ENCODE data around the gene PHF2.

The PHF2 gene

GRCh38 chr9:93619272-93619775 is 42.9 kb downstream of the PHF2 start:
- DNase-seq (ENCODE audit: low read depth): no peak
- no peak overlapping the region for H3K4me3 ChIP-seq (ENCODE audit: low read depth, low read length)
- no peak for TF ChIP-seq CTCF (IDR thresholded peaks at IDR 0.05; ENCODE audit: low read depth, low read length, missing control alignments)

- no peak for DNase-seq (ENCODE audit: low read depth)
- H3K4me3 ChIP-seq (ENCODE audit: low read depth, low read length): no peak overlapping the region
- no peak for TF ChIP-seq CTCF (IDR thresholded peaks at IDR 0.05; ENCODE audit: low read depth, low read length, missing control alignments)
Measured at GRCh38 chr9:93620041-93620506, 43.7 kb downstream of the PHF2 start.

- H3K4me3 ChIP-seq (ENCODE audit: low read depth, low read length): no peak overlapping the region
- no peak for DNase-seq (ENCODE audit: low read depth)
- TF ChIP-seq CTCF (IDR thresholded peaks at IDR 0.05; ENCODE audit: low read depth, low read length, missing control alignments): no peak
Measured at GRCh38 chr9:93620881-93621820, 44.8 kb downstream of the PHF2 start.

- DNase-seq (ENCODE audit: low read depth): no peak
- TF ChIP-seq CTCF (IDR thresholded peaks at IDR 0.05; ENCODE audit: low read depth, low read length, missing control alignments): no peak
- H3K4me3 ChIP-seq (ENCODE audit: low read depth, low read length): no peak overlapping the region
Measured at GRCh38 chr9:93621922-93622321, 45.5 kb downstream of the PHF2 start.

- TF ChIP-seq CTCF (IDR thresholded peaks at IDR 0.05; ENCODE audit: low read depth, low read length, missing control alignments): no peak
- H3K4me3 ChIP-seq (ENCODE audit: low read depth, low read length): no peak overlapping the region
- no peak for DNase-seq (ENCODE audit: low read depth)
Measured at GRCh38 chr9:93622691-93623090, 46.3 kb downstream of the PHF2 start.

- H3K4me3 ChIP-seq (ENCODE audit: low read depth, low read length): no peak overlapping the region
- no peak for DNase-seq (ENCODE audit: low read depth)
- TF ChIP-seq CTCF (IDR thresholded peaks at IDR 0.05; ENCODE audit: low read depth, low read length, missing control alignments): no peak
Measured at GRCh38 chr9:93623753-93624152, 47.4 kb downstream of the PHF2 start.

All from GM12864 (cell line).